GM19193 (cell line): Measurements from ENCODE around the gene PTPN11.

Source experiments
- POLR2A ChIP-seq: IDR thresholded peaks from 4 replicates; pipeline ENCODE4 v1.6.1; 2011; ENCODE audit not compliant: insufficient read depth, insufficient read length; ENCODE audit errors: extremely low read depth

PTPN11 gene

DNA sequence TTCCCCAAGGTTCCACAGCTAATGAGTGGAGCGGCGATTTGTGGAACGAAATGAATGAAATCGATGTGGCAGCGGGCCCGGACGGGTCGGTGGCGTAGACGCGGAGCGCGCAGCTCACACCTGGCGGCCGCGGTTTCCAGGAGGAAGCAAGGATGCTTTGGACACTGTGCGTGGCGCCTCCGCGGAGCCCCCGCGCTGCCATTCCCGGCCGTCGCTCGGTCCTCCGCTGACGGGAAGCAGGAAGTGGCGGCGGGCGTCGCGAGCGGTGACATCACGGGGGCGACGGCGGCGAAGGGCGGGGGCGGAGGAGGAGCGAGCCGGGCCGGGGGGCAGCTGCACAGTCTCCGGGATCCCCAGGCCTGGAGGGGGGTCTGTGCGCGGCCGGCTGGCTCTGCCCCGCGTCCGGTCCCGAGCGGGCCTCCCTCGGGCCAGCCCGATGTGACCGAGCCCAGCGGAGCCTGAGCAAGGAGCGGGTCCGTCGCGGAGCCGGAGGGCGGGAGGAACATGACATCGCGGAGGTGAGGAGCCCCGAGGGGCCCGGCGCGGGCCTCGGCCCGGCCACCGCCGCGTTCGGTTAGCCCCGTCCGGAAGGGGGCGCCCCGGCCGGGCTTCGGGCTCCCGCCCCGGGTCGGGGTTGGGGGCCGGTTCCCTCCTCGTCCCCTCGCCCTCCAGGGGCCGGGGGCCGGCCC, at the start of gene PTPN11:
Gene PTPN11 (plus strand): TSS at position 340 of the 689 bp plus-strand sequence. CDS start 165 bp downstream, at position 505.
- TF ChIP-seq POLR2A, result peak; percentile 99

GRCh38 chr12:112370199-112370598, 48.5 kb upstream of the PTPN11 start:
- no peak for TF ChIP-seq POLR2A

GRCh38 chr12:112370868-112371510, 47.8 kb upstream of the PTPN11 start:
- TF ChIP-seq POLR2A, result no peak

- TF ChIP-seq POLR2A, result no peak
These were observed 44.5 kb upstream of the PTPN11 start for GRCh38 chr12:112374166-112374740.

DNA sequence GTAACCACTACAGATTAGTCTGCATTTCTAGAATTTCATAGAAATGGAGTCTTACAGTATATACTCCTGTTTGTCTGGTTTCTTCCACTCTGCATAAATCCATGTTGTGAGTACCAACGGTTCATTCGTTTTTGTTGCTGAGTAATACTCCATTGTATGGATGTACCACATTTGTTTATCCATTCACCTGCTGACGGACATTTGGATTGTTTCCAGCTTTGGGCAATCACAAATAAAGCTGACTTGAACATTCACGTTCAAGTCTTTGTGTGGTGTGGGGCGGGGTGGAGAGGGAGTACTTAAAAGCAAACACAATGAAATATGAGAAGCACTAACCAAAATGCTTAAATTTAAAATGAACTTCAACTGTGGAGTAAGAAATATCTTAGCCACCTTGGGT, 43.6 kb upstream of the PTPN11 start:
- TF ChIP-seq POLR2A, result no peak

- no peak for TF ChIP-seq POLR2A
These were observed 37.9 kb upstream of the PTPN11 start for GRCh38 chr12:112380663-112381405.

- no peak for TF ChIP-seq POLR2A
These were observed 37.3 kb upstream of the PTPN11 start for GRCh38 chr12:112381406-112381882.

- TF ChIP-seq POLR2A, result peak; percentile 95
These were observed 36.6 kb upstream of the PTPN11 start, which contains the start of gene HECTD4 for GRCh38 chr12:112381883-112382796. Gene HECTD4, minus strand, starts transcription at chr12:112382431. Its CDS starts 303 bp downstream, at chr12:112382128.

- no peak for TF ChIP-seq POLR2A
These were observed 35.9 kb upstream of the PTPN11 start for GRCh38 chr12:112382866-112383265.

GRCh38 chr12:112386726-112387125, 32.0 kb upstream of the PTPN11 start:
- no peak for TF ChIP-seq POLR2A

DNA sequence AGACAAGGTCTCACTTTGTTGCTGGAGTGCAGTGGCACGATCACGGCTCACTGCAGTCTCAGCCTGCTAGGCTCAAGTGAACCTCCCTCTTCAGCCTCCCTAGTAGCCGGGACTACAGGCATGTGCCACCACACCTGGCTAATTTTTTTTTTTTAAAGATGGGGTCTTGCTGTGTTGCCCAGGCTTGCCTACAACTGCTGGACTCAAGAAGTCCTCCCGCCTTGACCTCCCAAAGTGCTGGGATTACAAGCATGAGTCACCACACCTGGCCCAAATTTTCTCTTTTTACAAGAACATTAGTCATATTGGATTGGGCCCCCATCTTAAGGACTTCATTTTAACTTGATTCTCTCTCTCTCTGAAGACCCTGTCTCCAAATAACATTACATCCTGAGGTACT, 29.5 kb upstream of the PTPN11 start:
- TF ChIP-seq POLR2A, result no peak

- TF ChIP-seq POLR2A, result no peak
These were observed 25.4 kb upstream of the PTPN11 start for GRCh38 chr12:112393328-112393727.

GRCh38 chr12:112401054-112401453, 17.7 kb upstream of the PTPN11 start:
- TF ChIP-seq POLR2A, result no peak

- TF ChIP-seq POLR2A, result no peak
These were observed 16.7 kb upstream of the PTPN11 start for GRCh38 chr12:112401903-112402498.
